Neutrophil (primary cell): ENCODE data around the gene RGS14.

Source experiments
- H3K27ac ChIP-seq: fragments of 200-600 bp; sonication (generic); 2 replicates; pipeline ENCODE4 v1.5.1; 2016; ENCODE audit warnings: mild to moderate bottlenecking, moderate library complexity
- H3K27me3 ChIP-seq: fragments of 200-600 bp; sonication (generic); 2 replicates; pipeline ENCODE4 v1.6.0; 2016; ENCODE audit warnings: mild to moderate bottlenecking
- H3K36me3 ChIP-seq: fragments of 200-600 bp; sonication (generic); 2 replicates; pipeline ENCODE4 v1.5.1; 2017
- H3K4me1 ChIP-seq, 2 experiments: fragments of 200-600 bp in 1 of 2; sonication (generic) in 1 of 2; 1 replicate in 1 of 2; 2 replicates in 1 of 2; pipeline versions ENCODE4 v1.5.1 to v1.6.1; 2013 to 2016; ENCODE audit warnings: low read depth in 1 of 2, low read length in 1 of 2, mild to moderate bottlenecking in 1 of 2, moderate library complexity in 1 of 2; ENCODE audit not compliant: control insufficient read depth in 1 of 2, insufficient read depth in 1 of 2
- H3K4me3 ChIP-seq, 2 experiments: fragments of 200-600 bp in 1 of 2; sonication (generic) in 1 of 2; 1 replicate in 1 of 2; 2 replicates in 1 of 2; pipeline ENCODE4 v1.5.1; 2013 to 2016; ENCODE audit warnings: low read depth in 1 of 2, low read length in 1 of 2, mild to moderate bottlenecking in 1 of 2, moderate library complexity in 1 of 2
- H3K9me3 ChIP-seq: fragments of 200-600 bp; sonication (generic); 2 replicates; pipeline ENCODE4 v1.5.1; 2016
- TF ChIP-seq, protein P1 (sequence below): fragments of 200-600 bp; sonication (generic); IDR thresholded peaks from 2 replicates; pipeline ENCODE4 v1.5.1; 2016; ENCODE audit warnings: antibody characterized with exemption

The RGS14 gene

DNA sequence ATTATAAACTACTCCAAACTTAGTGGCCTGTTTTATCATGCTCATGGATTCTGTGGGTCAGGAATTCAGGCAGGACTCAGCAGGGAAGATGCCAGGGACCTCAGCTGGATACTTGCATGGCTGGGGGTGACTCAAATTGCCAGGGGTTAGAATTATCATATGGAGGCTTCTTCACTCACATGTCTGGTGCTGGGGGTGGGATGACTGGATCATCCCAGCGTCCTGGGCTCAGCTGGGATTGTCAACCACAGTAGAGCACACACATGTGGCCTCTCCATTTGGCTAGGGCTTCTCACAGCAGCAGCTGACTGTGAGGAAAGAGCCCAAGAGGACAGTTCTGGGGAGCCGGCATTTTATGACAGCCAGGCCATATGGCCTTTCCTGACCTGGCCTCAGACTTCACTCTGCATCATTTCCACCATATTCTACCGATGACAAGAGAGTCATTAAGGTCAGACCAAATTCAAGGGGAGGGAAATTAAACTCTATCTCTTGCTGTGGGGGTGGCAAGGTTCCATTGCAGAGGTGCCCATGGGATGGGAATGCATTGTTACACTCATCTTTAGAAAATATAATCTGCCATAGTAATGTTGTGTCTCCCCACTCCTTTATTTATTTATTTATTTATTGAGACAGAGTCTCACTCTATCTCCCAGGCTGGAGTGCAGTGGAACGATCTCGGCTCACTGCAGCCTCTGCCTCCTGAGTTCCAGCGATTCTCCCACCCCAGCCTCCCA lies 63.5 kb downstream of the RGS14 start:
- H3K36me3 ChIP-seq: no peaks in the 10 kb centered on the region
- peak overlapping the region; percentile 38 for H3K27ac ChIP-seq
- H3K4me1 ChIP-seq: peaks cover 64 to 71% of the 10 kb centered on the region in 2 experiments
- H3K9me3 ChIP-seq: no peaks in the 10 kb centered on the region
- TF ChIP-seq, protein P1, sequence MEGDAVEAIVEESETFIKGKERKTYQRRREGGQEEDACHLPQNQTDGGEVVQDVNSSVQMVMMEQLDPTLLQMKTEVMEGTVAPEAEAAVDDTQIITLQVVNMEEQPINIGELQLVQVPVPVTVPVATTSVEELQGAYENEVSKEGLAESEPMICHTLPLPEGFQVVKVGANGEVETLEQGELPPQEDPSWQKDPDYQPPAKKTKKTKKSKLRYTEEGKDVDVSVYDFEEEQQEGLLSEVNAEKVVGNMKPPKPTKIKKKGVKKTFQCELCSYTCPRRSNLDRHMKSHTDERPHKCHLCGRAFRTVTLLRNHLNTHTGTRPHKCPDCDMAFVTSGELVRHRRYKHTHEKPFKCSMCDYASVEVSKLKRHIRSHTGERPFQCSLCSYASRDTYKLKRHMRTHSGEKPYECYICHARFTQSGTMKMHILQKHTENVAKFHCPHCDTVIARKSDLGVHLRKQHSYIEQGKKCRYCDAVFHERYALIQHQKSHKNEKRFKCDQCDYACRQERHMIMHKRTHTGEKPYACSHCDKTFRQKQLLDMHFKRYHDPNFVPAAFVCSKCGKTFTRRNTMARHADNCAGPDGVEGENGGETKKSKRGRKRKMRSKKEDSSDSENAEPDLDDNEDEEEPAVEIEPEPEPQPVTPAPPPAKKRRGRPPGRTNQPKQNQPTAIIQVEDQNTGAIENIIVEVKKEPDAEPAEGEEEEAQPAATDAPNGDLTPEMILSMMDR: no peak
- no peaks in the 10 kb centered on the region for H3K27me3 ChIP-seq
- H3K4me3 ChIP-seq: no peak overlapping the region
